Activated CD4-positive, alpha-beta T cell treated with anti-CD3 and anti-CD28 coated beads, Interleukin-2, amount 50 U/mL, for 4 hours (primary cell): Measurements from ENCODE around the gene ANXA4.
"Not testable (repeated sequence)": the region's sequence is repeated elsewhere in the genome, so short reads cannot be mapped to it uniquely, and the experiment has no call there.

Experiments used
- DNase-seq, 2 experiments: peaks; one replicate each; pipeline ENCODE4 v3.0.0-alpha.2; 2020

The ANXA4 gene

DNA sequence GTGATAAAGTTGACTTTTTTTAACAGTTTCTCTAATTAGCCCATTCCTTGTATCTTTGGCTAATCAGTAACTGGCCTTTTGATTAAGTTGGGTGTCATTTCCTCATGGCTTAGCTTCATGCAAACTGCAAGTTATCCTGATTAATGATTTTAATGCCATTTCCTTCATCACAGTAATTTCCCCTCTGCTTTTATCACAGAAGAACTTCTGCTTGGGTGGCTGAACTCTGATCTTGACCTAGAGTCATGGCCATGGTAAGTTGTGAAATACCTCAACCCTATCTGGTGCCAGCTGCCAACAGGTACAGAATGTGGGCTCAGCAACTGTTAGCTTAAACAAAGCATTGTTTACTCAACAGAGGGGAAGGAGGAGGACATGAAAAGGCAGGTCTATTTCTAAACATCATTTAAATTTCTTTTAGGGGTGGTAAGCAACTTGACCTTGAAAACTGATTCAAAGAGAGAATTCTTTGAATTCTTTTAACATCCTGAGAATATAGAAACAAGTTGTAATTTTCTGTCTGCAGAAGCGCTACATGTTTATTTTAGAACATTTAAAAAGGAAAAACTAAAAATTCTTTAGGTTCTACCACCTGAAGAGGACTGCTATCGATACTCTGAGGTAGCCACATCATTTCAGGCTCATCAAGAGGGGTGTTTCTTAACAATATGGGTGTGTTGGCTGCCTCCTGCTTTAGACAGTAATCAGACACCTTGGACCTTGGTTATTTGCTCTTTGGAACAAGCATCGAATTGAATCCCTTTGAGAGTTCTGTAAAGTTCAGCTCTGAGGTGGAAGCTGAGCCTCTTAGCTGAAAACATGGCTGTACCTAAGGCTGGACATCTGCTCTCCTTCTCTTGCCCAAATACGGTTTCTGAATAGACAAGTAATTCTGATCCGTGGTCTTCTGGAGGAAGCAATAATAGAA, 39.7 kb downstream of the ANXA4 start:
- DNase-seq: no peak

DNA sequence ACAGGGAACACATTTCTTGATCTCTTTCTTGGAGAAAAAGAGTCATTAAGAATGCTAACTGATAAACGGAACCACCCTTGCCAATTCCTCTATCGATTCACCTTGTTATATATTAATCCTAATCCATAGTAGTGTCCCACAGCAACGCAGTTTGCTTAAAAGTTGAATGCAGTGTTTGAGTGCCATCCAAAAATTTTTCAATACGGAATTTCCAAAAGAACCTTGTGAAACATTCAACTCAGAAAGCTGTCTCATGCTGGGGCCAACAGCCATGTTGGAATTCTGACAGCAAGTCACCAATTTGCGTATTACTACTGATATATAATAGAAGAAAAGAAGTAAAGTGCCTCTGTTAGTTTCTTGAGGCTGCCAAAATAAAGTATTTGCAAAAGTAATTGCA, 42.3 kb downstream of the ANXA4 start:
- DNase-seq: no peak

DNA sequence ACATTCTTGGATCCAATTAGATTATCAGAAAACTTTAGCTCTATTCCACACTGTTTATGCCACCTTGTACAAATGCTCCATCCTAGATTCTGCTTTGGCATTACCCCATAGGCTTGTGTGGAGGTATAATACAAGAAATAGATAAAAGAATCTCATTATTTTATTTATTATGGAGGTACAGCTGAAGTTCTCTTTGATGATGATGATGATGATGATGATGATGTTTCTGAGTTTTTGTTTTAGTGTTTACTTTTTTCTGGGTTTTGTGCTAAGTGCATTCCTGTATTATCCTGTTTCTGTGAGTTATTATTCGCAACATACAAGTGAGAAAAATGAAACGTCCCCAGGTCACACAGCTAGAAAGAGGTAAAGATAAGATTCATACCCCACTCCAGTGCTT, 43.4 kb downstream of the ANXA4 start:
- no peak for DNase-seq

DNA sequence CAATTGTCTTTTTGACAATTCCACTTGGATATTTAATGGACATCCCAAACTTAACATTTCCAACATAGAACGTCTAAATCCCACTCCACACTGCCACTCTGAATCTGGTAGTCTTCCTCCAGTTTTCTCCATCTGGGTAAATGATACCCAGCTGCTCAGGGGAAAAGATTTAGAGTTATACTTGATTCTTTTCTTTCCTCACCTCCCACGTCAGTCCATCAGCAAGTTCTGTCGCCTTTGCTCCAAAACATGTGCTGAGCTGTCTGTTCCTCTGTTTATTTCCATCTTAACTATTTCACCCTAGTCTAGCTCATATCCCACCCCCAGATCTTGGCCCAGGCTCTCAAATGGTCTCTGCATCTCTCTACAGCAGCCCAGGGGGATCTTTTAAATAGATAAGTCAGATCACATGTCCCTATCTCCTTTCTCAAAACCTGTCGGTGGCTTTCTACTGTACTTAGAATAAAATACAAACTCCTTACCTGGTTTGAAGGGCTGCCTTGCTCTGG, 44.2 kb downstream of the ANXA4 start:
- DNase-seq: no peak

DNA sequence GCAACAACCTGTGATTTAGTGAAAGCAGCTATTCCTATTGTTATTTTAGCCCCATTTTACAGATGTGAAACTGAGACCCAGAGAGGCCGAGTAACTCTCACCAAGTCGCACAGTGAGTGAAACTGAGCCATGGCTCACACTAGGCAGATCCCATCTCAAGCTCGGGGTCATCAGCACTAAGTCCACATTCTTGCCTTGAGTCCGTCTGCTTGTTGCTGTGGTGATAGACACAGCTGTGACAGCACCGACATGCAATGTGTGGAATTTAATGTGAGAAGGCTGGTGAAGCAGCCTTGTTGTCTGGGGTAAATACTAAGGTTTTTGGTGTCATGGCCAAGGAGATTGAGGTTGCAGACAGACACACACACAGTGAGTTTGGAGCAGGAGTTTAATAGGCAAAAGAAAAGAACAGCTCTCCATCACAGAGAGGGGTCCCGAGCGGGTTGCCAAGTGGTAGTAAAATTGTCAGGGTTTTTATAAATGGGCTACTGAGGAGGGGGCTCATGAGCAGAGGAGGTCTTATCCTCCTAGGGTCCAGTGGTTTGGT, 47.3 kb downstream of the ANXA4 start:
- no peak for DNase-seq

DNA sequence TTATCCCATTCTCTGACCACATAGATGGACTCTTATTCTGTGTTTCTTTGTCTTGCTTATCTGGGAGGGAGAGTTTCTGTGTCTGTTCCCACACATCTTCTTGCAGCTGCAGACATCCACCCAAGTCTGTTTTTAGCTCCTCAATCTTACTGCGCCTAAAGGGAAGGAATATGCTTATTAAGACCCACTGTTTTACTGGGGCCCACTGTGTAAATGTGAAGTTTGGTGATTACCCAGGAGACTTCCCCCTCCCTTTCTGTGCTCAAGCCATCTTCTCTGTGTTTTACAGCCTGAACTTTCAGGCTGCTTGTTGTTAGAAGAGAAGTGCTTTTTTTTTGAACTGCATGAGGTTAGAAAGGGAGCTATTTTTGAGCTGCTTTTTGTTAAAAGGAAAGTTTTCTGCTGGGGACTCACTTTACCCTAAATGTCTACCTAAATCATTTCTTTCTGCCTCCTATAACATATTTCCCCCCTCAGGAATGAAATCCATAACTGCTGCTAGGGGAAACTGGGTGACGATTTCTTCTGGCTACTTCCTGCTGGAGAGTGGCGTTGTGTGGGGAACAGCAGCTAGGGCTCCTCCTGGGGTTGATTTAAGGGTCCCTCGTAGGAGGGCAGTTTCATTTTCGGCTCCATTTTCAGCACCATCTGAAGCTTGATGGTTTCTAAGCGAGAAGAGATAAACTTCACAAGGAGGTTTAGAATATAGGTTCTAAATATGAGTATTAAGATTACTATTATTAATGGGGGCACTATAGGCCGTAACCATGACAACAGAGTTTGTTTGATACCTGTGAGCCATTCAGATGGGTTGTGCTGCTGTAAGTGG, 48.1 kb downstream of the ANXA4 start:
- no peak for DNase-seq

DNA sequence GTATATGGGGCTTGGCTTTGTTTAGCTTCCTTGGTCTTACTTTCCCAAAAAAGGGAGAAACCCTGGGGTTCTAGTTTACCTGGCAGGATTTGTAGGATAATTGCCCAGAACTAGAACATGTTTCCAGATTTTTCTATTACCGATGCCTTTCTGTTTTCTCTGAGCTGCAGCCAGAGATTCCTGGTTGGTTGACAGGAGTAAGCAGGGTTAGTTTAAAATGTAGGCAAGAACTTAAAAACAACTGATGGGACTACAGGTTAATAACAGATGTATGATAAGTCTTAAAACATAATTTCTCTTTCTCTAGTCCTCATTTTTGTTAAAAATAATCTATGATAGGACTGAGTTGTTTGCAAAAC, 48.6 kb downstream of the ANXA4 start:
- no peak for DNase-seq

DNA sequence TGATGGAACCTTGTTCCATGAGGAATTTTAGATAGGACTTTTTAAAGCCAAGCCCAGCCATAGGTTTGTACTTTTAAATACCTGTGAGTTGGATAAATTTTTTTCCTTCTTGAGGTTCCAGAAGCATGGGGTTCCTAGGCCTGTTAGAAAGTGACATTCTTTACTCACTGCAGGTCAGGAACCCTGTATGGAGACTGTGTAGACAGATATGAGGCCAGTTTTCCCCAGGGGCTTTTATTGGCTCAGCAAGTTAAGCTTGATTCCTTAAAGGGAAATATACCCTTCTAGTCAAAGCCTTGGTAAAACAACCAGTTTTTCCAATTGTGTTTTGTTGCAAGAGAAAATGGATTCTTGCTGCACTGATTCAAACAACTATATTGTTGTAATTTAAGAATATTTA, 49.1 kb downstream of the ANXA4 start:
- no peak for DNase-seq

DNA sequence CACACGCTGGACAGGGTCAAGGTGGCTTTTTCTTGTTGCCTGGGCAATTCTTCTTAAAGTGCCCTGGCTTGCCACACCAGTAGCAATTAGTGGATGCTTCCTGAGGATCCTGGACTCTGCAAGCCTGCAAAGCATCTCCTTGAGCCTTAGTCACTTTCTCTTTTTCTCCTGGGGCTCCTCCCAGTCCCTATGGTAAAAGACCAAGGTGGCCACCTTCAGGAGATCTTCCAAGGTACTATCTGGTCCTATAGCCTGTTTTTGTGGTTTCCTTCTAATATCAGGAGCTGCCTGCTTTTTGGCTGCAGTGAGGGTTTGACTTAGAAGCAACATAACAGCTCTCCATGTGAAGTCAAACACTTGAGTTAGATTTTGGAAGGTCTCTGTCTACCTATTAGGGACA, 54.2 kb downstream of the ANXA4 start:
- no peak for DNase-seq

DNA sequence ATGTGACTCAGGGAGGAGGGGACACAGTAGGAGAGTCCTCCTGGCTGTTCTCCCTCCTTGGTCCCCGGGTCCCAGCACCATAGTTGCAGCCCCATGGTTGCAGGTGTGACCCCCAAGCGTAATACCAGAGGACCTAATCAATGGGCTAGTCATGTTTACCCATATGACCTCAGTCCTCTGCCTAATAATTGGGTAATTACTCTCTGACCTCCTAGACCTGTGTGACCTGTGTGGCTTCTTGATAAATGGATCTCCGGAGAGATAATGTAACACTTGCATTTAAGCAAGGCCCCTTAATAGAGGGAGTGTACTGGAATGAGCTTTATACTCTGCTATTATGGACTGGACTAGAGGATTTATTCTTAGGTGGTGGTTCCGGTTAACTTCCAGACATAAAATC, 55.3 kb downstream of the ANXA4 start:
- DNase-seq: no peak

DNA sequence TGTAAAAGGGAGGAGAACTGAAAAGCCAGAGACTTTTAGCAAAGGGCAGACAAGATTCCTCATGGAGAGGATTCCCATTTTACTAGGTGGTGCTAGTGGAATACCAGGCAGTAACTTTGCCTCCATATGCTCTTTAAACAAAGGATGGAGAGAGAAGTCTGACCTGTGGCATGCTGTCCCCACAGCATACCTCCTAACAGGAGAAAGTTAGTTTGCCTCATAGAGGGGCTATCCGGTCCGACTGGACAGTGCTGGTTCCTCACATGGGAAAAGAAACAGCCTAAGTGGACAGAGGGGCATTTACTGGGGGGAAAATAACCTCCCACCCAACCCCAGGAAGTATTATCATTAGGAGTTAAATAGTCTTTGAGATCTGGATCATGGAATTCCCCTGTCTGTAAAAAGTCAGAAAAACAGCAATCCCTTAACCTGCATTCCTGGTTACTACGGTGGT, 55.9 kb downstream of the ANXA4 start:
- DNase-seq: no peak

DNA sequence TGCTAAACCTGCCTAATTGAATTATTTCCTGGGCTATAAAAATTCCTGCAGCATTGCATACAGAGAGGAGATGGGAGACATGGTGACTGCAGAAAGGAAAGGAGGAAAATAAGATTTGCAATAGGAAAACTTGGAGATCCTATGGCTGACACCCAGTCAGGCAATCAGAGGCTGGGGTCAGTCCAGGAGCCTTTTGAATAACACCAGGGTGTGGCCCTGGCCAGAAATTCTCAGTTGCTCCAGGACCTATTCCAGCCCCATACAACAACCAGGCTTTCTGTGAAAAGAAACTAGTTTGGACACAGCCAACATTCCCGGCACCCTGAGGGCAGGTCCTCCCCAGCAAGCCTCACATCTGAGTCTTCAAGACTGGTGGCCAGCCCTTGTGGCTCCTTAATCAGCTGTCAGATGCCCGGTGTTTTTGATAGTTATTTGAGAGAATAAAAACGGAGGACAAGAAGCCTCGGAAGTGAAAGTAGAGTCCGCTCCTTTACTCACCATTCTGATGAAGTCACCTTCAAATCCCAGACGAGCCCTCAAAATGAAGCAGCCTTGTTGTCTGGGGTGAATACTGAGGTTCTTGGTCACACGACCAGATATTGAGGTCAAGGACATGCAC, 56.5 kb downstream of the ANXA4 start:
- DNase-seq: no peak

DNA sequence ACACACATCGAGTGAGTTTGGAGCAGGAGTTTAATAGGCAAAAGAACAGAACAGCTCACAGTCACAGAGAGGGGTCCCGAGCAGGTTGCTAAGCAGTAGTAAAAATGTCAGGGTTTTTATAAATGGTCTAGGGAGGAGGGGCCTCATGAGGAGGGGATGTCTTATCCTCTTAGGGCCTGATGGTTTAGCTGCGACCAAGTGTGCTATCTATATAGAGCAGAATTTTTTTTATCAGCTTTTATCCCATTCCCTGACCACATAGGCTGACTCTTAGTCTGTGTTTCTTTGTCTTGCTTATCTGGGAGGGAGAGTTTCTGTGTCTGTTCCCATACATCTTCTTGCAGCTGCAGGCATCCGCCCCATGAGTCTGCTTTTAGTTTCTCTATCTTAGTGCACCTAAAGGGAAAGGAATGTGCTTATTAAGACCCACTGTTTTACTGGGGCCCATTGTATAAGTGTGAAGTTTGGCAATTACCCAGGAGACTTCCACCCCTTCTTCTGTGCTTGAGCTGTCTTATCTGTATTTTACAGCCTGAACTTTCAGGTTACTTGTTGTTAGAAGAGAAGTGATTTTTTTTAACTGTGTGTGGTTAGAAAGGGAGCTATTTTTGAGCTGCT, 57.1 kb downstream of the ANXA4 start:
- no peak for DNase-seq

DNA sequence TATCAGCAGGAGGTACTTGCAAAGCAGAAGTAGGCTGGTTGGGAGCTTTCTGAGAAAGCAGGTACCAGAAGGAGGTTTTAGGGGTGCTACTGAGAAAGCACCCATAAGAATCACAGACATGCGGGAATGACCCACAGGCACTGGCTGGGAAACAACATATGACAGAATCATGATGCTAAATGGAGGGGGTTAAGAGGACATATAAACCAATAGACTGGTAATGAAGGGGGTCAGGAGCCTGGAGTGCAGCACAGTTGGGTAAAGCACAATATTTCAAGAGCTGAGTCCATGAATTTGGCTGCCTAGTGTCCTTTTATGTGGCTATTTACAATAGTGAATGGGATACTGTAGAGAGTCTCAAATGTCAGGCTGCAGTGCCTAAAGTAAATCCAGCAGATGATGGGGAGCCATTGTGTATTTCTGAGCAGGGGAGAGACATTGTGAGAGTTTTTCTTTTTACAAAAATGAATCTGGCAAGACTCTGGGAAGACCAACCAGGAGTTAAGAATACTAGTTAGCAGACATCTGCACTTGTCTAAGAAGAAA, 59.9 kb downstream of the ANXA4 start:
- DNase-seq: no peak

DNA sequence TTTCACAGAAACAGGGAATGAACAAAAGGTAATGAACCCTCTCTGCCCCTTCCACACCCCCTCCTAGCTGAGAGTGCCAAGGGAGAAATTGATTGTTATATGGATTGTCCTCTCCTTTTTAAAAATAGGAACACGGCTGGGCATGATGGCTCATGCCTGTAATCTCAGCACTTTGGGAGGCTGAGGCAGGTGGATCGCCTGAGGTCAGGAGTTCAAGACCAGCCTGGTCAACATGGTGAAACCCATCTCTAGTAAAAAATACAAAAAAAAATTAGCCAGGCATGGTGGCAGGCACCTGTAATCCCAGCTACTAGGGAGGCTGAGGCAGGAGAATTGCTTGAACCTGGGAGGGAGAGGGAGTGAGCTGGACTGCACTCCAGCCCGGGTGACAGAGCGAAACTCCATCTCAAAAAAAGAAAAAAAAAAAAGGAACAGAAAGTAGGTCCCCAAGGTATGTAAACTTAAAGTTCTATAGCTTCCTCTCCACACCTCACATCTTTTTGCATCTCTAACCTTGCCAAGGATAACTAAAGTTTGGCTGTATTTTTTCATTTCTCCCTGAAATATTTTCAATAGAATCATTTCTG, 60.9 kb downstream of the ANXA4 start:
- DNase-seq: not testable (repeated sequence)

DNA sequence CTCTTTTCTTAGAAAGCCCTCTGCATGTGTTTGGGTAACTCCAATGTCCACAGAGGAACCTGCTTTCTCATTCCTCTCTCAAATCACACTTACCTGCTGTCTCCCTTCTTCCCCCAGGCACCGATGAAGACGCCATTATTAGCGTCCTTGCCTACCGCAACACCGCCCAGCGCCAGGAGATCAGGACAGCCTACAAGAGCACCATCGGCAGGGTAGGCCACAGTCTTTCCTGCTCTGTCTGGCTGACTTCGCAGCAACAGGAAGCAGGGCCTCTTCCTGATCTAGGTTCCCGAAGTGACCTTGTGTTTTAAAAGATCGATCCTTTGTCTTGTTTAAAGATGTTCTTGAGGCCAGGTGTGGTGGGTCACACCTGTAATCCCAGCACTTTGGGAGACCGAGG, 62.5 kb downstream of the ANXA4 start:
- no peak for DNase-seq

DNA sequence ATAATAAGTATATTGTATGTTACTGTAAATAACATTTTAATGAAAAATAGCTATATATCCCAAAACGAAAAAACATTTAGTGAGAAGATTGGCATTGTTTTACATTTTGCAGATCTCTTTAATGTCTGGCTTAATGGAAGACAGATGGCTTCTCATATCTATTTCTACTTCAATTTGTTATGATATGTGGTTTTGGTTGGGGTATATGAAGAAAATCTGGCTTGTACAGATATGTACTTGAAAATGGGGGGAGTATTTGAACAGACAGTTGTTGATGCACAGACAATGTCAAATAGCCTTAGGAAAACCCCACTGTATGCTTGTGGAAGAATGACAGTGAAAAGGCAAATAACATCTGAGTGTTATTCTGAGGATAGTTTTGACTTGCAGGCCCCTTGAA, 64.0 kb downstream of the ANXA4 start:
- no peak for DNase-seq

DNA sequence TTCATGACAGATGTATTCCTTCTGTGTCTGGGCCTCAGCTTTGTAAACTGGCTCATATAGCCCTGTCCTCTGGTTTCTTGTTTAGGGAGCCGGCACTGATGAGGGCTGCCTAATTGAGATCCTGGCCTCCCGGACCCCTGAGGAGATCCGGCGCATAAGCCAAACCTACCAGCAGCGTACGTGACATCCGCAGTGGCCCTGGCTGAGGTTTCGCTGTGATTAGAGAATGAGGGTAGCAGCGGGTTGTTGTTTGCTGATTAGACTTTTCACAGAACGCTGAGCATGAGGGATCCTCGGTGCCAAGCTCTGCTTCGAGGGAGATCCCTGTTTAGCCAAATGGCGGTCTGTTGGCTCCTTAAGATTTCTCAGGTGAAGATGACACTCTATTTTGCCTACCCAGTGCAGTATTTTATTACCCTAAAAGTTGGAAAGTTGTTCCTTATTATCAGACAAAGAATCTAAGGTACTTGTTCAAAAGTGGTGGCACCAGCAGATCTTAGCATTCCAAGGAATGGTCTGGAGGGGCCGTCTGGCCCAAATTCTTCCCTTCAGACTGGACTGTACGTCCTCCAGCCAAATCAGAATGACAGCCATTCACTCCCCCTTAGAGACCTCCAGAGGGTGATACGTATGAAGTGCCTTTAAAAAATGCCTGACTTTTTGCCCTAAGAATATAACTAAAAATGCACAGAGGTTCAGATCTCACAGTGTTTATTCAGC, 66.0 kb downstream of the ANXA4 start:
- DNase-seq: no peak

DNA sequence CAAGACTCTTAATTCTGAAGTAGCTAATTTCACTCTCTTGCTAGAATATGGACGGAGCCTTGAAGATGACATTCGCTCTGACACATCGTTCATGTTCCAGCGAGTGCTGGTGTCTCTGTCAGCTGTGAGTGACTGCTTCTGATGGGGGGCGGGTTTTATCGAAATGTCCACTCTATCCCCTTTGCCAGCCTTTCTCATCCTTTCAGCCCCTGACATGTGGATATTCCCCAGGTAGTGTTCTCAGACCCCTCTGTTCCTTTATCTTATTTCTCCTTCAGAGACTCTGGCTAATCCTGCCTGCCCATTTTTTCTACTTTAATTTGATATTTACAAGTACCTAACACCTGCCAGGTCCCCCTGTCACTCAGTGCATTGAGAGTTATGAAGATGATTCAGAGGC, 68.6 kb downstream of the ANXA4 start:
- DNase-seq: no peak

DNA sequence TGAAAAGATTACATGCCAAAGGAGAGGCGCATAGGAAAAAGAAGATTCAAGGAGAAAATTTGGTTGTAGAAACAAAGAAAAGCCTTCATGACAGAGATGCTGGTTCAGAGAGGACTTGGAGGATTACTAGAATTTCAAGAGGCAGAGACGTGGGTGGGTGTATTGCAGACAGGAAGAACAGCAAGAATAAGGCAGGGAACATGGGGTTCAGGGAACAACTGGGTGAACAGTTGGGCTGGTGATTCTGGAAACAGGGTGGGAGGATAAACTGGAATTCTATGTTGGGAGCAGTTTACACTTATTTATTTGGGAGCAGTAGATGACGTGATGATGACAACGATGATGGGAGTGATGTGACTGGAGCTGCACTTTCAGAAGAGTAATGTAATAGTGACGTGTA, 69.1 kb downstream of the ANXA4 start:
- DNase-seq: no peak

DNA sequence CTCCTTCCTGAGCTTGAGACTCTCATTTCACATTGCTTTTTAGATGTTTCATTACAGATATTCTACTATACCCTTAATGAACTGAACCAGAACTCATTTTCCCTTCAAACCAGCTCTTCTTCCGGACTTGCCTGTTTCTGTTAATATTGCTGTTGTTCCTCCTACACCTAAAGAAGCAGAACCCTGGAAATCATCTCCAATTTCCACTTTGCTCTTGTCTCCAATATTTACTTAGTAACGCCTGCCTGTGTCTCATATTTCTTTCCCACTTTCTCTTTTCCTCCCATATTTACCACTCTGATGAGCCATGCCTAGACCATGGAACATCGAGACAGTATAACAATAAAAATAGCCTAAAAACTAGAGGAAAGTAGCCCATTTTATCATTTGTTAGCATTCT, 69.7 kb downstream of the ANXA4 start:
- DNase-seq: no peak
